Neuronal stem cell (in vitro differentiated cells): Measurements from ENCODE around the gene ASTL.
"Not testable (repeated sequence)": the region's sequence is repeated elsewhere in the genome, so short reads cannot be mapped to it uniquely, and the experiment has no call there.

Experiments
- DNase-seq: peaks from one replicate; pipeline ENCODE4 v3.0.0-alpha.2; 2013; ENCODE audit warnings: low spot score
- H2AFZ ChIP-seq: one replicate; pipeline ENCODE4 v1.6.1; 2013; ENCODE audit warnings: mild to moderate bottlenecking, low read length, inconsistent platforms
- H2AK5ac ChIP-seq: 2 replicates; pipeline ENCODE4 v1.6.1; 2013; ENCODE audit warnings: low read depth, mild to moderate bottlenecking, inconsistent platforms, low read length, moderate library complexity, mixed read lengths
- H2BK120ac ChIP-seq: 2 replicates; pipeline ENCODE4 v1.6.1; 2013; ENCODE audit warnings: low read depth, mild to moderate bottlenecking, inconsistent platforms, low read length, moderate library complexity, mixed read lengths
- H2BK12ac ChIP-seq: one replicate; pipeline ENCODE4 v1.6.1; 2013; ENCODE audit warnings: low read length, inconsistent platforms
- H2BK15ac ChIP-seq: 2 replicates; pipeline ENCODE4 v1.6.1; 2013; ENCODE audit warnings: mild to moderate bottlenecking, low read length, inconsistent platforms, mixed read lengths
- H2BK5ac ChIP-seq: one replicate; pipeline ENCODE4 v1.6.1; 2013; ENCODE audit warnings: inconsistent platforms, mild to moderate bottlenecking, low read length, moderate library complexity
- H3K14ac ChIP-seq: one replicate; pipeline ENCODE4 v1.6.1; 2013; ENCODE audit warnings: low read length, inconsistent platforms
- H3K18ac ChIP-seq: 2 replicates; pipeline ENCODE4 v1.6.1; 2013; ENCODE audit warnings: low read length, inconsistent platforms
- H3K23ac ChIP-seq: 2 replicates; pipeline ENCODE4 v1.6.1; 2013; ENCODE audit warnings: low read depth, mild to moderate bottlenecking, mixed read lengths, low read length, inconsistent platforms; ENCODE audit not compliant: poor library complexity
- H3K27ac ChIP-seq: replicated peaks from 3 replicates; pipeline ENCODE4 v1.5.1; 2013; ENCODE audit warnings: low read length, inconsistent platforms
- H3K27me3 ChIP-seq, 3 experiments: 2 replicates each; pipeline ENCODE4 v1.6.1; 2013; ENCODE audit warnings: low read length in 3 of 3, mild to moderate bottlenecking in 2 of 3, inconsistent platforms in 1 of 3, low read depth in 1 of 3, mixed read lengths in 1 of 3, moderate library complexity in 1 of 3; ENCODE audit not compliant: control insufficient read depth in 3 of 3, insufficient read depth in 3 of 3
- H3K36me3 ChIP-seq, 2 donors: replicated peaks in 1 of 2; 2 replicates each; pipeline ENCODE4 v1.6.1; 2013; ENCODE audit warnings: low read length in 2 of 2; ENCODE audit not compliant: control insufficient read depth in 2 of 2, insufficient read depth in 2 of 2
- H3K4ac ChIP-seq: 2 replicates; pipeline ENCODE4 v1.6.1; 2013; ENCODE audit warnings: inconsistent platforms, mild to moderate bottlenecking, low read length, moderate library complexity
- H3K4me1 ChIP-seq, 2 donors: 1 replicate in 1 of 2; 2 replicates in 1 of 2; pipeline ENCODE4 v1.6.1; 2013; ENCODE audit warnings: low read length in 2 of 2, low read depth in 1 of 2; ENCODE audit not compliant: control insufficient read depth in 2 of 2, insufficient read depth in 1 of 2
- H3K4me2 ChIP-seq: one replicate; pipeline ENCODE4 v1.6.1; 2013; ENCODE audit warnings: mild to moderate bottlenecking, low read length, inconsistent platforms; ENCODE audit not compliant: insufficient read depth, poor library complexity, severe bottlenecking
- H3K4me3 ChIP-seq, 2 donors: 2 replicates each; pipeline ENCODE4 v1.5.1; 2013; ENCODE audit warnings: low read length in 2 of 2, mild to moderate bottlenecking in 2 of 2, inconsistent platforms in 1 of 2, moderate library complexity in 1 of 2
- H3K79me1 ChIP-seq: one replicate; pipeline ENCODE4 v1.6.1; 2013; ENCODE audit warnings: low read depth, mild to moderate bottlenecking, inconsistent platforms, low read length, moderate library complexity
- H3K9ac ChIP-seq: one replicate; pipeline ENCODE4 v1.6.1; 2013; ENCODE audit warnings: mild to moderate bottlenecking, low read depth, low read length, inconsistent platforms; ENCODE audit not compliant: poor library complexity
- H3K9me3 ChIP-seq, 2 donors: replicated peaks in 1 of 2; 2 replicates each; pipeline versions ENCODE3 to v1.6.1; 2013; ENCODE audit warnings: low read length in 2 of 2, mild to moderate bottlenecking in 2 of 2, inconsistent platforms in 1 of 2, low read depth in 1 of 2, mixed read lengths in 1 of 2, moderate library complexity in 1 of 2; ENCODE audit not compliant: control insufficient read depth in 2 of 2, insufficient read depth in 1 of 2
- H4K8ac ChIP-seq: one replicate; pipeline ENCODE4 v1.6.1; 2013; ENCODE audit warnings: low read depth, mild to moderate bottlenecking, inconsistent platforms, low read length, moderate library complexity
- H4K91ac ChIP-seq: one replicate; pipeline ENCODE4 v1.6.1; 2013; ENCODE audit warnings: low read length, low read depth, mild to moderate bottlenecking, inconsistent platforms; ENCODE audit not compliant: poor library complexity
- WGBS, 2 donors: extraction: QIAGEN DNeasy Blood & Tissue Kit; methylation state at CpG; one replicate each; pipeline ENCODE4 v1.1.7; 2013; ENCODE audit warnings: missing lambda C conversion rate in 2 of 2, mixed read lengths in 1 of 2; ENCODE audit not compliant: insufficient read length in 2 of 2, insufficient replicate concordance in 1 of 2; ENCODE audit errors: extremely low coverage in 2 of 2; 5-methylcytosine and 5-hydroxymethylcytosine counted together

Gene ASTL

DNA sequence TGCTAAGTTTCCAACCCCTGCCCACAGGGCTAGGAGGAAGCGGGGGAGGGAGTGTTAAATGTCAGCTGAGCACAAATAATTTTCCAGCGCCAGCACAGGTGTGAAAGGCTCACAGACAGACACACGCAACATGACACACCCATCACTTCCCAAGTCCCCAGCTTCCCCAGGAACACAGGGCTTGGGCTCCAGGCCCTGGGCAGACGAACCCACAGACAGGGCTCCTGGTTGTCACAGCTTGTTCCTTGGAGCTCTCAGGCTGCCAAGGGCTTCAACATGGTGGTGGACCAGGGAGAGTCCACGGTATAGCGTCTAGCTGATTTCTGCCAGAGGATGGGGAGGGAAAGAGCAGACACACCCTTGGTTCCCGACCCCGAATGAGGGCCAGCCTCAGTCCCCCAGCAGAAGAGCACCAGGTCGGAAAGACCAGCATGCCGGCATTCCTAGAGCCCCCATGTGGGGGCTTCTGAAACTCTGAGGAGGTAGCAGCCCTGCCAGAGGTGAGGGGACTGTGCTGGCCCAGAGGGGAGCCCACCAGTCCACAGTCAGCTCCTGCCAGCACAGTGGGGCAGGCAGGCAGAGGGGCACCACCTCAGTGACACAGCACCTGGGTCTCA, 5.0 kb upstream of the ASTL start:
- Histone ChIP-seq H3K9me3 (no peaks in the 10 kb centered on the region), H3K4ac (no peak overlapping the region), H3K27ac (no peak overlapping the region), H3K9ac (no peak overlapping the region), H3K4me3 (no peak overlapping the region), H4K91ac (no peak overlapping the region), H3K4me2 (no peak overlapping the region), H3K27me3 (peaks cover 6 to 71% (median 29%) of the 10 kb centered on the region in 3 experiments), H3K36me3 (no peaks in the 10 kb centered on the region), H2BK12ac (peak overlapping the region; percentile 60), H2BK15ac (no peak overlapping the region), H3K23ac (no peak overlapping the region), H3K79me1 (peaks cover 4% of the 10 kb centered on the region), H2AK5ac (peak overlapping the region; percentile 2), H4K8ac (no peak overlapping the region), H3K18ac (peak overlapping the region; percentile 45), H2BK120ac (no peak overlapping the region), H3K4me1 (peaks cover 14% of the 10 kb centered on the region in 2 donors), H3K14ac (no peak overlapping the region), H2AFZ (no peak overlapping the region), H2BK5ac (no peak overlapping the region)
- WGBS, 2 donors: no CpG with 5 or more reads among the region's 10 CpGs
- no peak for DNase-seq

DNA sequence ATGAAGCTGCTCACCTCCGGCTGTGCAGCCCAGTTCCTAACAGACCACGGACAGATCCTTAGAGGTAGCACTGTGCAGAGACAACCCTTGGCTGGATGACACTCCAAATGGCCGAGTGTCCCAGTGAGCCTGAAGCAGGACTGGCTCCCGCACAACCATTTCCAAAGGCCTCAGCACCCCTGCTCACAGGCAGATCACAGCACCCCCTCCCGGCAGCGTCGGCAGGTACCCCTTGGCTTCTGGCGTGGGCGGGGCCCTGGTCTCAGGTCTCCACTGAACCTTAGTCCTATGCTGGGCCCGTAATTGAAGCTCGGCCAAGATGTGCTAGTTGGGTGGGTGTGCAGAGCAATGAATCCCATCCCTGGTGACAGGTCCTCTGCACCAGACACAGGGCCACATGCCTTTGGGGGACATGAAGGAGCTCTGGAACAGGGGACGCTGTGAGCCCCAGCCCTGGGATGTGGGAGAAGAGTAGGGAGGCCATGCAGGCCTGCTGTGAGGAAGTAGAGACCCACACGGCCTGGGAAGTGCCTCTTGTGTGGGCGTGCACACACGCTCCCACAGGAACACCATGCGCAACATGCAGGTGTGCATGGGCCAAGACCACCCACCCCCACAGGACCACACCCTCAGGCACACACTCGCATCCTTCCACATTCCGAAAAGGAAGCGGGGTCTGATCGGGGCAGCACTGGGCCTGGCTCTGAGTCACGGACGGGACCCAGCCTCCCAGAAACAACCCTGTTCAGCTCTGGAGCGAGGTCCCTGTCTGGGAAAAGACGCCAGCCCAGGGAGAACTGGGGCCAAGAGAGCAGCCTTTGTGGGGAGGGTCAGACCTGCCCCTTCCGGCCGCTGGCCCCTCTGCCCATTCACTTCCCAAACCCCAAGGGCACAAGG, 4.2 kb upstream of the ASTL start:
- H3K23ac ChIP-seq: no peak overlapping the region
- peak overlapping the region; percentile 18 for H2AK5ac ChIP-seq
- H2AFZ ChIP-seq: no peak overlapping the region
- DNase-seq: no peak
- H3K27me3 ChIP-seq: peaks cover 6 to 69% (median 29%) of the 10 kb centered on the region in 3 experiments
- WGBS, 2 donors: no CpG with 5 or more reads among the region's 26 CpGs
- H3K4me3 ChIP-seq: no peak overlapping the region
- H4K91ac ChIP-seq: no peak overlapping the region
- peak overlapping the region; percentile 24 for H3K18ac ChIP-seq
- H3K14ac ChIP-seq: no peak overlapping the region
- no peaks in the 10 kb centered on the region for H3K9me3 ChIP-seq
- no peak overlapping the region for H2BK120ac ChIP-seq
- no peak overlapping the region for H3K4me2 ChIP-seq
- H3K4ac ChIP-seq: no peak overlapping the region
- H3K9ac ChIP-seq: no peak overlapping the region
- H3K79me1 ChIP-seq: peaks cover 4% of the 10 kb centered on the region
- H3K4me1 ChIP-seq: peaks cover 8 to 10% of the 10 kb centered on the region in 2 donors
- H2BK5ac ChIP-seq: no peak overlapping the region
- no peak overlapping the region for H3K27ac ChIP-seq
- peak overlapping the region; percentile 27 for H2BK15ac ChIP-seq
- H4K8ac ChIP-seq: no peak overlapping the region
- no peak overlapping the region for H2BK12ac ChIP-seq
- H3K36me3 ChIP-seq: no peaks in the 10 kb centered on the region

DNA sequence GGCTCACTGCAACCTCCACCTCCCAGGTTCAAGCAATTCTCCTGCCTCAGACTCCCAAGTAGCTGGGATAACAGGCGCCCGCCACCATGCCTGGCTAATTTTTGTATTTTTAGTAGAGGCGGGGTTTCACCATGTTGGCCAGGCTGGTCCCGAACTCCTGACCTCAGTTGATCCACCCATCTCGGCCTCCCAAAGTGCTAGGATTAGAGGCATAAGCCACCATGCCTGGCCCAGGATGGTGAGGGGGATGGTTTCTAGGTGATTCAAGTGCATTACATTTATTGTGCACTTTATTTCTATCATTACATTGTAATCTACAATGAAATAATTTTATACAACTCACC, 3.3 kb upstream of the ASTL start:
- H3K79me1 ChIP-seq, H3K14ac ChIP-seq, H2AK5ac ChIP-seq, H3K4me2 ChIP-seq, H3K9me3 ChIP-seq, H3K27ac ChIP-seq, H4K91ac ChIP-seq, H4K8ac ChIP-seq, H2BK15ac ChIP-seq, H3K36me3 ChIP-seq, H3K9ac ChIP-seq, H2BK12ac ChIP-seq, H3K4ac ChIP-seq, H3K23ac ChIP-seq, H3K4me3 ChIP-seq, H2BK120ac ChIP-seq, H2AFZ ChIP-seq, H2BK5ac ChIP-seq, H3K18ac ChIP-seq, DNase-seq: not testable (repeated sequence)
- Histone ChIP-seq H3K27me3 (peaks cover 6 to 65% (median 24%) of the 10 kb centered on the region in 3 experiments), H3K4me1 (peaks cover 4 to 10% of the 10 kb centered on the region in 2 donors)
- no CpG with 5 or more reads among the region's 5 CpGs for WGBS, 2 donors

DNA sequence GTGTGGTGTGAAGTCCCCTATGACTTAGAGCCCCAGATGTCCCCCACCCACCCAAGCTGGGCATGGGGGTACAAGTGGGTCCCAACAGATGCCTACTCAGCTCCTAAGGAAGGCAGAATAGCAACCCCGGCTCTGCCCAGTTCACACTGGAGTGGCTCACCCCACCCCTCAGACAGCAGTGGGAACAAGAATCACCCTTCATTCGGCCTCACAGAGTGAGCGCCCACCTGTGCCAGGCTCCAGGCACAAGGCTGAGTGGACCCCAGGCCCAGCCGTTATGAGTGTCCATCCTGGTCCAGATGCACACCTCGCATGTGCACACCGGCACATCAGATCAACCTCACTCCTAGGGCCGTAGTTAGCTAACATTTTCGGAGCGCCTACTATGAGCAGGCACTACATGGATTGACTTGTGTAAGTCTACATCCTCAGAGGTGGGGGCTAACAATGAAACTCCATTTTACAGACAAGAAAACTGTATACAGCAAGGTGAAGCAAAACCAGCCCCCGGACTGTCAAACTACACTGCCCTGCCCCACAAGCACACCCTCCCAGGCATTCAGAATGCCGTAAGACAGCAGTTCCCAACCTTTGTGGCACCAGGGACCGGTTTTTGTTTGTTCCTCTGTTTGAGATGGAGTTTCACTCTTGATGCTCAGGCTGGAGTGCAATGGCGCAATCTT, 2.8 kb upstream of the ASTL start:
- peak overlapping the region; percentile 70 for H2AK5ac ChIP-seq
- no CpG with 5 or more reads among the region's 13 CpGs for WGBS, 2 donors
- H2BK15ac ChIP-seq: no peak overlapping the region
- H3K9me3 ChIP-seq: no peaks in the 10 kb centered on the region
- no peaks in the 10 kb centered on the region for H3K36me3 ChIP-seq
- H3K4ac ChIP-seq: no peak overlapping the region
- peaks cover 4% of the 10 kb centered on the region for H3K79me1 ChIP-seq
- H2BK120ac ChIP-seq: no peak overlapping the region
- H3K4me1 ChIP-seq: peaks cover 2 to 10% of the 10 kb centered on the region in 2 donors
- no peak overlapping the region for H3K14ac ChIP-seq
- no peak for DNase-seq
- H3K4me2 ChIP-seq: no peak overlapping the region
- H4K91ac ChIP-seq: no peak overlapping the region
- no peak overlapping the region for H3K27ac ChIP-seq
- H3K9ac ChIP-seq: no peak overlapping the region
- peak overlapping the region; percentile 25 for H3K23ac ChIP-seq
- peak overlapping the region; percentile 38 for H3K18ac ChIP-seq
- H2BK12ac ChIP-seq: no peak overlapping the region
- H4K8ac ChIP-seq: no peak overlapping the region
- H3K4me3 ChIP-seq: no peak overlapping the region
- peaks cover 6 to 65% (median 21%) of the 10 kb centered on the region in 3 experiments for H3K27me3 ChIP-seq
- no peak overlapping the region for H2BK5ac ChIP-seq
- no peak overlapping the region for H2AFZ ChIP-seq
